T-helper 2 cell treated with Interferon-gamma antibody and Interleukin-4, amounts not matched to agents 100 ng/mL and 5 ng/mL, for 36 hours (primary cell): ENCODE results near the gene ZNF618. TPM values are rescaled to one million over a fixed set of nuclear protein-coding genes. Genes with fewer than 3 reads are reported as not detected.

Experiments
- intact Hi-C: fragments of 100-400 bp; cut with micrococcal nuclease; formaldehyde crosslinking; loops from one replicate; pipeline ENCODE4 v1.15.1; 2023
- total RNA-seq: library from RNA; stranded (reverse); gene quantifications from 2 replicates; pipeline ENCODE4 v1.2.3, GENCODE V29; 2022

The ZNF618 gene
- total RNA-seq, 1 donor from 2014 or later = 0.36 TPM

GRCh38 chr9:114016101-114016500 lies 140.0 kb downstream of the ZNF618 start:
- intact Hi-C loops = no loop called here

GRCh38 chr9:114016629-114017423 lies 140.7 kb downstream of the ZNF618 start:
- intact Hi-C loops = no loop called here

DNA sequence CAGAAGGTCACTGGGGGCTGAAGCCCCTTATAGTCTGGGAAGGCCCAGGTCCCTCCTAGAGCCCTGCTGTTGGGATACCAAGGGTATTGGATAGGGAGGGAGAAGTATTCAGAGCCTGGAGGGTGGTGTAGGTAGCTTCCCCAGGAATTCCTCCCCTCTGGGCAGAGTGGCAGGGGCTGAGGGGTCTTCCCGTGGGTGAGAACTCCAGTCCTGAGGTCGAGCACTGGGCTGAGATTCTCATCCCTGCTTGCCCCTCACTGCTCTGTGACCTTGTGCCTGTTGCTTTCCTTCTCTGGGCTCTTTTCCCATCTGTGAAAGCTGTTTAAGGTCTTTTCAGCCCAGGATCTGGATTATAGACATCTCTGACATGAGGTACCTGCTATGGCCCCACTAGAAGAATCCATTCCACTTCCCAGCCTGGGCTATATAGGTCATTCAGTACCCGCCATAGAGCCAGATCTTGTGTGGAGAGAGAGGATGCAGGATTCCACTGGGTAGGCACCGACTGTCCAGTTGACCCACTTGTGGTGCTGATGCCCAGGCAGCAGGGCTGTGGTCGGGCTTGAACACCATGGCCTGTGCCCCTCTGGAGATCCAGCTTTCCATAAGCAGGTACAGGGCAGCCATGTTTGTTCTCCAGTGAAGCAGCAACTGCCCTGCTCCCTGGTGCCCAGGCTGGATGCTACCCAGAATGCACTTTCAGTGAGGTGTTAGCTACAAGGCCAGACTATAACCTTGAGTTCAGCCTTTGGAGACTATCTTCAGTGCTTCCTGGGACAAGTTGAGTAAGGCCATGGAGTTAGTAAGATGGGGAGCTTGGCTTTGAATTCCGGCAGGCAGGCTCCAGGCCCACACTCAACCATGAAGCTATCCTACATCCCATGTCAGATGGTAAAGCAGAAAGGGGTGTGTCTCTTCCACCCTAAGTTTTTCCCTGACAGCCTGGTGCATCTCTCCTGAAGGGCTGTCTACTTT lies 141.9 kb downstream of the ZNF618 start:
- intact Hi-C loops = no loop called here

DNA sequence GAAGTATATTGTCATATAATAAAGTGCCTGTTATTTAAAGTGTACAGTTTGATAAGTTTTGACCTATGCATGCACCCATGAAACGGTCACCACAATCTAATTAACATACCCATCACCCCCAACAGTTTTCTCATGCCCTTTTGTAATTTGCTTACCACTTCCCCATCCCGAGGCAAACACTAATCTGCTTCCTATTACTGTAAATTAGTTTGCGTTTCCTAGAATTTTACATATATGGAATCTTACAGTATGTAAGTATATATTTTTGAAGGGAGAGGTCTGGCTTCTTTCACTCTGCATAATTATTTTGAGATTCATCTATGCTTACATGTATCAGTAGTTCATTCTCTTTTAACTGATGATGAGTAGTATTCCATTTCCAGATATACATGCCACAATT lies 145.5 kb downstream of the ZNF618 start:
- intact Hi-C loops = no loop called here

DNA sequence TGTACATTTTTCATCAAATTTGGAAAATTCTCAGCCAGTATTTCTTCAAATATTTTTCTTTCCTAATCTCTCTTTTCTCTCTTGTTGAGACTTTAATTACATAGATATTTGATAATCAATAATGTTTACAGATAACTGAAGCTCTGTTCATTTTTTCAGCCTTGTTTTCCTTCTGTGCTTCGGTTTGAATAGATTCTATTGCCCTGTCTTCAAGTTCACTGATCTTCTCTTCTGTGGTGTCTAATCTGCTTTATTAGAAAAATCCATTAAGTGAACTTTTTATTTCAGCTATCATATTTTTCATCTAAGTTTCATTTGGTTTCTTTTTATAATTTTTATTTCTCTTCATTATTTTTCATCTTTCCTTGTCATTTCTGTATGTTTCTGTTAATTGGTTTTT lies 147.9 kb downstream of the ZNF618 start:
- intact Hi-C loops = no loop called here

DNA sequence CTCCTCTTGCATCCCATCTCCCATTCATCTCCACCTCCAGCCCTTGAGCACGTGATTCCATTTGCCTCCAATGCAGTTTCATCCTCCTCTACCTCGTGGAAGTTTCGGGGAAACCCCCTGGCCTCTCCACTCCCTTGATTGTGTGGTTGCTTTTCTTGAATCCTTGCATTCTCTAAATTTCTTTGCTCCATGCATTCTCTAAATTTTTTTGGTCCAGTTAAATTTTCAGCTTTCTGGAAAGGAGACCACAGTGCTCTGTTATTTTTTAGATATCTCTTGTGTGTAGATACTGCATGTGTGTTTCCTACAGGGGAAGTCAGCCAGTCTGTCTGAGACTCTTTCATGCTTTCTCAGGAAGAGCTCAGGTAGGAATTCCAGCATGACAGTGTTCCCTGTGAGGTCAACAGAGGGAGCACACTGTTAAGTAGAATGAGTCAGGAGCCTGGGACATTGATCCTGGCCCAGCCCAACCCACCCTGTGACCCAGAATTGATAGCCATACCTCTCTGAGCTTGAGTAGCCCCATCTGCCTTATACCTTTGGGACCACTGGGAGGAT lies 149.2 kb downstream of the ZNF618 start:
- intact Hi-C loops = no loop called here

- intact Hi-C loops = no loop called here
Measured at GRCh38 chr9:114025760-114026159, 149.7 kb downstream of the ZNF618 start.

DNA sequence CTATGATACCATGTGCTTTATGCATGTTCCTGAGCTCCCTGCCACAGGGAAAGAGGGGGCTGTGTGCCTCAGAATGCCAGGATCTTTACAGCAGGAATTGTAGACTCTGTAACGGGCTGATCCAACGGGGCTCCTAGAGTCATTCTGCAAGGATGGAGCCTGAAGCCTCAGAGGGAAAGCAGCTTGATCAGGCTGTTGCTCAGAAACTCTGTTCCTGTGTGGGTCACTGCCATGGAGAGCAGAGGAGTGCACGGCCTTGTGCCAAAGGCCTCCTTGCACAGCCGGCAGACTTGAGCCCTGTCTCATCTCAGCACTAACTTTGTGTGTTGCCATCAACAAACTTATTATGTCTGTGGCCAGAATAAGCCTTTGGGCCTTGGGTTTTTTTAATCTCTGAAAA lies 150.2 kb downstream of the ZNF618 start:
- intact Hi-C loops = no loop called here

DNA sequence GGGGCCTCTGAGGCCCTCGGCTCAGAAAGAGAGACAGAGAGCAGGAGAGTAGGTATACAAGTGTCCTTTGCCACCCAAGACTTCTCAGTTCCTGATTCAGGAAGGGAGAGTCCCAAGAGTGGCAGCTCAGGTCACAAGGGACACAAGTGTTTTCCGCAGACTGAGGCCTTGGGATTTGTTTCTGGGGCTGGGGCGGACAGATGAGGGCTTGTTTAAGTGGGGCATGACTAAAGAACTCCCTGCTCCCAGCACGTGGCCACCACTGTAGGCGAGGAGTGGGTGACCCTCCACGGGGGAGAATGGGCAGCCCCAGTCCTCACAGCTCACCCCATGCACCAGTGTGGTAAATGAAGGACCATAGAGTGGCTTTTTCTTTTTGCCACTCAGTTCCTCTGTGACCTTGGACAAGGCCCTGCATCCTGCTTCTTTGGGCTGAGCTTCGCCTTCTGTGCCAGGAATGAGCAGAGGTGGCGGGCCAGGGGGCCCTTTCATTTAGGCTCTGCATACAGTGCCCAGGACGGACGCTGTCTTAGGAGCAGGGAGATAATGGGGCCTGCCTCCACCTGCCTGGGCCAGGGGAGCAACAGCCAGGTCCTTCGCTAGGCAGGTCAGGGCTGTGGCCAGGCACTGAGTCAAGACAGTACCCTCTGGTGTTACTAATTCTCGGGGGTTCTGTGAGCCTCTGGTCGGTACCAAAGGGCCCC lies 151.2 kb downstream of the ZNF618 start:
- intact Hi-C loops = no loop called here

- intact Hi-C loops = no loop called here
Measured at GRCh38 chr9:114027863-114028465, 151.9 kb downstream of the ZNF618 start.

GRCh38 chr9:114028646-114029045 lies 152.5 kb downstream of the ZNF618 start:
- intact Hi-C loops = no loop called here

GRCh38 chr9:114029311-114030170 lies 153.4 kb downstream of the ZNF618 start:
- intact Hi-C loops = no loop called here

DNA sequence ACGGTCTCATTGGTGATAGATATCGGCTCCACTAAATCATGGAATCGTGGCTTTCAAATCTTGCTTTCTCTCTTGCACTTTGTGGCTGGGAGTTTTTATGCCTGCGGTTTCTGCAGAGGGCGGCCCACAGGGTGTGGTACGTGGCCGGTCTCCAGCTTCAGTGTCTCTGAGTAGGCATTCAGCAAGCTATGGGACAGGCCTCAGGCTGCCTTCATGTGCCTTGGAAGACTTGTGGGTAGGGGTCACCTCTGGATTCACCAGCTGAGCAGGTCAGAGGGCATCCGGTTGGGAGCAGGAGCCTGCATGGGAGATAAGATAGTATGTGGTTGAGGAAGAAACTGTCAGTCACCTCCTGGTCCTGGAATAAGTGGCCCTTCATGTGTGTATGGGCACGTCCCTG lies 154.3 kb downstream of the ZNF618 start:
- intact Hi-C loops = no loop called here

- intact Hi-C loops = no loop called here
Measured at GRCh38 chr9:114031037-114031630, 155.0 kb downstream of the ZNF618 start.

DNA sequence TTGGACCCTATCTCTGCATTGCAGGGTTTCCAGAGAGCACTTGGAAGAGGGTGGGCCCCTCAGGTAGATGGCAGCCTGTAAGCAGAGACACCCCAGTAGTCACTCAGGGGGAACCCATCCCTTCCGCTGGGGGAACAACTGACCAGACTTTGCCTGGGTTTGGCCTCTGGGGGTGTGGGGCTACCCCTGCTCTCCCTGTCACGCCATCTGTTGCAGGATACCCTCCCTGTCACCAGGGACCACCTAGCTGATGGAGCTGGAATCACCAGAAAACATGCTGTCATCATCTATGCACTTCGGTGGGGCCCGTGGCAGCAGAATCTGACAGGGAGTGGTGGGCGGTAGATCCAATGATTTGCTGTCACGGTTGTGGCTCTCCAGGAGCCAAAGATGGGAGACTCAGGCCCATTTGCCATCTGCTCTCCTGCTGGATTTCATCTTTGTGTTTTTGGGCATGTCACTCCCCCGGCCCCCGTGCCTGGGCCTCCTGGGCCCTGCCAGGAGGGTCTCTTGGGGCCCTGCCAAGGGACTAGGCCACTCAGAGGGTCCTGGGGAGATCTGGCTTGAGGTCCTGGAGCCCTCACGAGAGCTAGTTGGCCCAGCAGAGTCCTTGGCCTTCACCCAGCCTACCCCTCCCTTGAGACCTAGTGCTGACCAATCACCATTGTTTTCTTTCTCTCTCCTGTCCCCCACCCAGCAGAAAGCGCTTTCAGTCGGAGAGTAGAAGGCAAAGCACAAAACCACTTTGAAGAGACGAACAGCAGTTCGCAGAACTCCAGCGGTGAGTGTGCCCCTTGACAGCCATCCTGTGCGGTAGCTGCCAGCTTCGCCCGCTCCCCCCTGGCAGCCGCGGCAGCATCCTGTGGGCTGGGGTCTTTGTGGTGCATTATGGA lies 156.1 kb downstream of the ZNF618 start:
- intact Hi-C loops = no loop called here

- intact Hi-C loops = no loop called here
Measured at GRCh38 chr9:114033397-114034103, 157.4 kb downstream of the ZNF618 start.

DNA sequence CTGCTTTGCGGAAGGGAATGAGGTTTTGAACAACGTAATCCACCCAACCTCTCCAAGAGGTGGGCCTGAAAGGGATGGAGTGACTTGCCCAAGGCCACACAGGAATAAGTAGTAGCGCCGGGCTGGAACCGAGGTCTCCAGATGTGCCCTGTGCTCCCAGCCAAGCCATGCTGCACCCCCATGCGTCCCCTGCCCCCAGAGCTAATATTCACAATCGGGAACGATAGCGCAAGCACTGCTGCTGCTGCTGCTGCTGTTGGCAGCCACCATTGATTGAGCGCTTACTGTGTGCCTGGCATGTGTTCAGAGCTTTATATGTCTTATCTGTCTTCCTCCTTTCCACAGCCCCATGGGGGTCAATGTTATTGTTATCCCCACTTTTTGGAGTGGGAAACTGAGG lies 158.1 kb downstream of the ZNF618 start:
- intact Hi-C loops = no loop called here

DNA sequence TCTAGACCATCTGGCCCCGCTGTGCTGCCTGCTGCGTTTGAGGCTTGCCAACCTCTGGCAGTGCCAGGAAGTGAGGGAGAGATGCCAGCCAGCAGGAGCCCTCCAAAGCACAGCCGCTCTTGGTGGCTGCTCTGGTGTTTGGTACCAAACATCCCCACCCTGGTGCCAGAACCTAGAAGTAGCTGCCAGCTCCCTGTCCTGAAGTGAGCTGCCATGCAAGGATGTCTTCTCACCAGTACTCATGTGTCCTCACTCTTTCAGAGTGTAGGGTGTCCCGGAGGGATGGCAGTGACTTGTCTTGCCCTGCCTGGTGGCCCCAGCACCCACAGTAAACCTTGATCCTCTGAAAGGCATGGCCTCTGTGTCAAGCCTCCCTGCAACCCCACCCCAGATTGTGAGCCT lies 158.6 kb downstream of the ZNF618 start:
- intact Hi-C loops = no loop called here
